Measurements from ENCODE around the gene GPATCH8.

Gene GPATCH8

DNA sequence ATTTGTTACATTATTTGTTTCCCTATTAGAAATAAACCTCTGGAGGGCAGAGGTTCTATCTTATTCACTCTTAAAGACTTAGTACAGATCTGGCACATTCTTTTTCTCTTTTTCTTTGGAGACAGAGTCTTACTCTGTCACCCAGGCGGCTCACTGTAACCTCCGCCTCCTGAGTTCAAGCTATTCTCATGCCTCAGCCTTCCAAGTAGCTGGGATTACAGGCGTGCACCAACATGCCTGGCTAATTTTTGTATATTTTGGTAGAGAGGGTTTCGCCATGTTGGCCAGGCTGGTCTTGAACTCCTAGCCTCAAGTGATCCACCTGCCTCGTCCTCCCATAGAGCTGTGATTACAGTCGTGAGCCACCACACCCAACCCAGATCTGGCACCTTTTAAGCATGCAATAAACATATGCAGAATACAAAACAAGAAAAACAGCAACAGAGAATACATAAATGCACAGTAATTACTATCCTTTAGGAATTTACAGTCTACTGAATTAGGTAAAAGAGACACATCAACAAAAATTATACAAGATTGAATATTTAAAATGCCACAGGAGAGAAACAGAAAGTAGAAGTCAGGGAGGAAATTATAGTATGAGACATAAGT lies 52.1 kb downstream of the GPATCH8 start:
- TF ChIP-seq, protein P1, sequence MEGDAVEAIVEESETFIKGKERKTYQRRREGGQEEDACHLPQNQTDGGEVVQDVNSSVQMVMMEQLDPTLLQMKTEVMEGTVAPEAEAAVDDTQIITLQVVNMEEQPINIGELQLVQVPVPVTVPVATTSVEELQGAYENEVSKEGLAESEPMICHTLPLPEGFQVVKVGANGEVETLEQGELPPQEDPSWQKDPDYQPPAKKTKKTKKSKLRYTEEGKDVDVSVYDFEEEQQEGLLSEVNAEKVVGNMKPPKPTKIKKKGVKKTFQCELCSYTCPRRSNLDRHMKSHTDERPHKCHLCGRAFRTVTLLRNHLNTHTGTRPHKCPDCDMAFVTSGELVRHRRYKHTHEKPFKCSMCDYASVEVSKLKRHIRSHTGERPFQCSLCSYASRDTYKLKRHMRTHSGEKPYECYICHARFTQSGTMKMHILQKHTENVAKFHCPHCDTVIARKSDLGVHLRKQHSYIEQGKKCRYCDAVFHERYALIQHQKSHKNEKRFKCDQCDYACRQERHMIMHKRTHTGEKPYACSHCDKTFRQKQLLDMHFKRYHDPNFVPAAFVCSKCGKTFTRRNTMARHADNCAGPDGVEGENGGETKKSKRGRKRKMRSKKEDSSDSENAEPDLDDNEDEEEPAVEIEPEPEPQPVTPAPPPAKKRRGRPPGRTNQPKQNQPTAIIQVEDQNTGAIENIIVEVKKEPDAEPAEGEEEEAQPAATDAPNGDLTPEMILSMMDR (conservative IDR thresholded peaks at IDR 0.05; ENCODE audit: low read depth, low read length) = no peak
- H3K4me3 ChIP-seq (ENCODE audit: low read depth, low read length) = no peak overlapping the region
- DNase-seq (ENCODE audit: low read depth) = no peak

DNA sequence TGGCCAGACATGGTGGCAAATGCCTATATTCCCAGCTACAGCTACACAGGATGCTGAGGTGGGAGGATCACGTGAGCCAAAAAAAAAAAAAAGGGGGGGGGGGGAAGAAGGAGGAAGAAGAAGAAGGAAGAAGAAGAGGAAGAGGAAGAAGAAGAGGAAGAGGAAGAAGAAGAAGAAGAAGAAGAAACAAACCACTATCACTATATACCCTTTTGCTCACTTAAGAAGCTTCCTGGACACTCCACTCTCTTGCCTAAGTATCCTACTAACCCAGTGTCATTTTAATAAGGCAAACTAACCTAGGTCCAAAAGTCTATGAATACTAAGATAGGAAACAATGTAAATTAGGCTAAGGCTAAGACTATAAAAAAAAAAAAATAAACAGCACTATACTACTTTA lies 54.8 kb downstream of the GPATCH8 start:
- TF ChIP-seq, protein P1 (conservative IDR thresholded peaks at IDR 0.05; ENCODE audit: low read depth, low read length) = no peak
- no peak for DNase-seq (ENCODE audit: low read depth)

DNA sequence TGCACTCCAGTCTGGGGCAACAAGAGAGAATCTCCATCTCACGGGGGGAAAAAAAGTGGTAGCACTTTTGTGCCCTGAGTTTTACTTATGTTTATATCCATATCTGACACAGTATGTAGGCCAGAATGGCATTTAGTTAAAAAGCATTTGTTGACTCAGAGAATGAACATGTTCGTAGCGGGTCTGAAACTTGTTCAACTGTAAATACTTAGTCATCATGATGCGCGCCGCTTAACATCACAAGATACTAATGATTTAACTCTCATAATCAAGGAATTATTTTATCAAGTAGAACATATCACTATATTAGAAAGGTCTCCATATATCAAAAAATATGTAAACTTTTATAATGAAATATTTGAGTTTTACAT lies 58.5 kb downstream of the GPATCH8 start:
- no peak overlapping the region for H3K4me3 ChIP-seq (ENCODE audit: low read depth, low read length)
- peak; percentile 78 for DNase-seq (ENCODE audit: low read depth)
- TF ChIP-seq, protein P1 (conservative IDR thresholded peaks at IDR 0.05; ENCODE audit: low read depth, low read length) = no peak

More for the DNA sequence above, 54.8 kb downstream of the GPATCH8 start:
- H3K4me3 ChIP-seq (ENCODE audit: low read depth, low read length) = no peak overlapping the region

DNA sequence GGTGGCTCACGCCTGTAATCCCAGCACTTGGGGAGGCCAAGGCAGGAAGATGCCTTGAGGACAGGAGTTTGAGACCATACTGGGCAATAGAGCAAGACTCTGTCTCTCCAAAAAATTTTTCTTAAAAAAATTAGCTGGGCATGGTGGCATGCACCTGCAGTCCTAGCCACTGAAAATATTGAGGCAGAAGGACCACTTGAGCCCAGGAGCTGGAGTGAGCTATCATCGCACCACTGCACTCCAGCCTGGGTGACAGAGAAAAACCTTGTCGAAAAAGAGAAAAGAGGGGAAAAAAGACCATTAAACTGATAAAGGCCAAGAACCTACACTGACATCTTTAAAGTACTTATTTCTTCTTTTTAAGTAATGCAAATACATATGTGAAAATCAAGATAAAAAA lies 60.4 kb downstream of the GPATCH8 start:
- TF ChIP-seq, protein P1 (conservative IDR thresholded peaks at IDR 0.05; ENCODE audit: low read depth, low read length) = no peak

DNA sequence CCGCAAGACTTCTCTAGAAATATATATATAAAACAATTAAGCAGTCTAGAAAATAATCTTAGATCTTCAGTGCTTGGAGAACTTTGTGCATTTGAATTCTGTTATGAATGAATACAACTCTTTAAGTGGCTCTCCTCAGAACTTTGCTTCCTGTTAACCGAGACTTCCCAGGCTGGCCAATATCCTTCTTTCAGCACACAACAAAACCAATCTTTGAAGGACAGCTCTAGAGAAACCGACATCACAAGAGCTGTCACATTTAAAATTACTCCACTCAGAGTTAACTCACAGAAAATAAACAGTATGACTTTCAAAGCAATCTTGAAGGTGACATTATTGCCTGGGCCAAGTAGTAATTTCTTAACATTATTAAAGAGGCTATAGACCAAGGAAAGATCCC lies 64.0 kb downstream of the GPATCH8 start:
- no peak for DNase-seq (ENCODE audit: low read depth)
- H3K4me3 ChIP-seq (ENCODE audit: low read depth, low read length) = no peak overlapping the region
- TF ChIP-seq, protein P1 (conservative IDR thresholded peaks at IDR 0.05; ENCODE audit: low read depth, low read length) = no peak

More for the DNA sequence above, 60.4 kb downstream of the GPATCH8 start:
- no peak for DNase-seq (ENCODE audit: low read depth)
- no peak overlapping the region for H3K4me3 ChIP-seq (ENCODE audit: low read depth, low read length)

DNA sequence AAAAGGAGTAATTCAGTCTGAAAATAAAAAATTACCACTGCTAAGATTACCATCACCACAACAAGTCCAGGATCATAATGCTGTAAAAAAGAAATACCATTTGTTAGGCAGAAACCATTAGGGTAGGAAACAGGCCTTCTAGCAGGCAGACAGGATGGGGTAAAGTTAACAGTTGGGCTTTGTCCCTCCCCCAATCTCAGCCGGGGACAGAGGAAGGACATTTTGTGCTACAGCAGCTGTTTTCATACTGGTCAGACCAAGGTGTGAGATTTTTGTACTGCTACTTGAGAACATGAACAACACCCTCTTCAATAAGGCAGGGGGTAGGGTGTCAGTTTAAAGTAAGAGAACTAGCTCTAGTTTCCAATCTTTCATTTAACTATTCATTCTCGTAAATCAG lies 64.6 kb downstream of the GPATCH8 start:
- DNase-seq (ENCODE audit: low read depth) = peak; percentile 49
- TF ChIP-seq, protein P1 (conservative IDR thresholded peaks at IDR 0.05; ENCODE audit: low read depth, low read length) = no peak
- H3K4me3 ChIP-seq (ENCODE audit: low read depth, low read length) = no peak overlapping the region

DNA sequence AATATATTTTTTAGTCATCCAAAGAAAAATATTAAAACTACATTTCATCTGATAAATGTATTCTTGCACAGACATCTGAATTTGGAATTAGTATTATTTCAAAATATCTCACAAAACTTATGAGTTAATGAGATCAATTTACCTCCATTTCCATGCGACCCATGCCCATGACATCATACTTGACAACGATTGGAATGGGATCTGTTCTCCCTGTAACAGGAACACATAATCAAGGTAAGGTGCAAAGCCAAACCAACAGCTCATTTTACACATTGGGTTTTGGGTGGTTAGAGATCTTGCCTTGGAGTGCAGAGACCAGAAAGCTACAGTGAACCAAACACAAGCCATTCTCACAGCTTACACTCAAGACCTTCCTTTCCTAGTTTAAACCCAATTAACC lies 66.9 kb downstream of the GPATCH8 start:
- H3K4me3 ChIP-seq (ENCODE audit: low read depth, low read length) = no peak overlapping the region
- no peak for DNase-seq (ENCODE audit: low read depth)
- TF ChIP-seq, protein P1 (conservative IDR thresholded peaks at IDR 0.05; ENCODE audit: low read depth, low read length) = no peak

Measured in choroid plexus epithelial cell (primary cell).